Measurements from ENCODE around the gene FGF1. TPM values are rescaled to one million over a fixed set of nuclear protein-coding genes. Genes with fewer than 3 reads are reported as not detected.

Gene FGF1
- total RNA-seq, 1 experiment from 2014 or later: not detected

GRCh38 chr5:142660196-142660595 is 25.7 kb downstream of the FGF1 start:
- in situ Hi-C loops (cut with HindIII; ENCODE audit: low pct_unique_long_range_greater_than_20kb, low sequenced_read_pairs): no loop called here
- Histone ChIP-seq H3K27ac (ENCODE audit: low read length) (no peak overlapping the region), H3K4me3 (ENCODE audit: low read depth in 2 of 2, low read length in 2 of 2) (no peak overlapping the region), H3K27me3 (ENCODE audit: control insufficient read depth, insufficient read depth, low read length) (no peaks in the 10 kb centered on the region), H3K9me3 (ENCODE audit: control insufficient read depth, insufficient read depth, low read depth, low read length) (no peaks in the 10 kb centered on the region), H3K36me3 (ENCODE audit: control insufficient read depth, insufficient read depth, low read length) (no peaks in the 10 kb centered on the region), H3K4me1 (ENCODE audit: control insufficient read depth, insufficient read depth, low read length) (no peaks in the 10 kb centered on the region; the same call in 1 of the 2 replicates)
- no peak for TF ChIP-seq SIN3A (IDR thresholded peaks at IDR 0.05; ENCODE audit: borderline replicate concordance, insufficient read depth, low read depth, low read length)
- no peak for TF ChIP-seq POLR2AphosphoS5 (IDR thresholded peaks at IDR 0.05; ENCODE audit: low read depth, low read length)
- no peak for TF ChIP-seq TCF7L2 (IDR thresholded peaks at IDR 0.05; ENCODE audit: low read depth, low read length)
- TF ChIP-seq REST (IDR thresholded peaks at IDR 0.05; ENCODE audit: insufficient read depth in 1 of 2, low read depth in 2 of 2, low read length in 1 of 2): no peak
- TF ChIP-seq, protein P1, sequence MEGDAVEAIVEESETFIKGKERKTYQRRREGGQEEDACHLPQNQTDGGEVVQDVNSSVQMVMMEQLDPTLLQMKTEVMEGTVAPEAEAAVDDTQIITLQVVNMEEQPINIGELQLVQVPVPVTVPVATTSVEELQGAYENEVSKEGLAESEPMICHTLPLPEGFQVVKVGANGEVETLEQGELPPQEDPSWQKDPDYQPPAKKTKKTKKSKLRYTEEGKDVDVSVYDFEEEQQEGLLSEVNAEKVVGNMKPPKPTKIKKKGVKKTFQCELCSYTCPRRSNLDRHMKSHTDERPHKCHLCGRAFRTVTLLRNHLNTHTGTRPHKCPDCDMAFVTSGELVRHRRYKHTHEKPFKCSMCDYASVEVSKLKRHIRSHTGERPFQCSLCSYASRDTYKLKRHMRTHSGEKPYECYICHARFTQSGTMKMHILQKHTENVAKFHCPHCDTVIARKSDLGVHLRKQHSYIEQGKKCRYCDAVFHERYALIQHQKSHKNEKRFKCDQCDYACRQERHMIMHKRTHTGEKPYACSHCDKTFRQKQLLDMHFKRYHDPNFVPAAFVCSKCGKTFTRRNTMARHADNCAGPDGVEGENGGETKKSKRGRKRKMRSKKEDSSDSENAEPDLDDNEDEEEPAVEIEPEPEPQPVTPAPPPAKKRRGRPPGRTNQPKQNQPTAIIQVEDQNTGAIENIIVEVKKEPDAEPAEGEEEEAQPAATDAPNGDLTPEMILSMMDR (IDR thresholded peaks at IDR 0.05): no peak
- no TSS peak for BruUV-seq (replicated peaks)
- ChIA-PET POLR2A (interaction anchor here (0.6 kb wide), 2 partner anchors 22 to 228 kb away, joined by 3 to 5 read pairs; no protein-coding TSS in a partner anchor), CTCF (interaction anchor here (0.7 to 1.3 kb wide), 2 partner anchors 11 to 38 kb away, joined by 3 to 5 read pairs; no protein-coding TSS in a partner anchor)
- ATAC-seq (no peak), DNase-seq (ENCODE audit: low read depth, low spot score) (no peak)
- intact Hi-C loops (cut with micrococcal nuclease; ENCODE audit: unreplicated experiment): no loop called here

- in situ Hi-C loops (cut with HindIII; ENCODE audit: low pct_unique_long_range_greater_than_20kb, low sequenced_read_pairs): no loop called here
- Histone ChIP-seq H3K4me1 (ENCODE audit: control insufficient read depth, insufficient read depth, low read length) (no peaks in the 10 kb centered on the region; the same call in 1 of the 2 replicates), H3K4me3 (ENCODE audit: low read depth in 2 of 2, low read length in 2 of 2) (no peak overlapping the region), H3K36me3 (ENCODE audit: control insufficient read depth, insufficient read depth, low read length) (no peaks in the 10 kb centered on the region), H3K9me3 (ENCODE audit: control insufficient read depth, insufficient read depth, low read depth, low read length) (no peaks in the 10 kb centered on the region), H3K27ac (ENCODE audit: low read length) (no peak overlapping the region), H3K27me3 (ENCODE audit: control insufficient read depth, insufficient read depth, low read length) (no peaks in the 10 kb centered on the region)
- intact Hi-C loops (cut with micrococcal nuclease; ENCODE audit: unreplicated experiment): no loop called here
- POLR2A ChIA-PET: interaction anchor here (0.7 kb wide), 1 partner anchor 27 kb away, joined by 7 read pairs; no protein-coding TSS in a partner anchor
- no peak for TF ChIP-seq REST (IDR thresholded peaks at IDR 0.05; ENCODE audit: insufficient read depth in 1 of 2, low read depth in 2 of 2, low read length in 1 of 2)
- TF ChIP-seq SIN3A (IDR thresholded peaks at IDR 0.05; ENCODE audit: borderline replicate concordance, insufficient read depth, low read depth, low read length): no peak
- TF ChIP-seq, protein P1 (IDR thresholded peaks at IDR 0.05): no peak
- TF ChIP-seq TCF7L2 (IDR thresholded peaks at IDR 0.05; ENCODE audit: low read depth, low read length): no peak
- TF ChIP-seq POLR2AphosphoS5 (IDR thresholded peaks at IDR 0.05; ENCODE audit: low read depth, low read length): no peak
- no peak for DNase-seq (ENCODE audit: low read depth, low spot score)
- no peak for ATAC-seq
- BruUV-seq (replicated peaks): no TSS peak
- CTCF ChIA-PET: interaction anchor here (1.3 kb wide), 1 partner anchor 39 kb away, joined by 5 read pairs; no protein-coding TSS in a partner anchor
Observed at GRCh38 chr5:142659405-142659804, 26.5 kb downstream of the FGF1 start.

Measured in Panc1 (cell line).